NCI-H2196 (cell line): ENCODE data around the gene SLC30A2.

Experiments
- DNase-seq: peaks from one replicate; lab custom pipeline; 2025; ENCODE audit not compliant: unreplicated experiment; lab: John Stamatoyannopoulos, UW

The SLC30A2 gene

DNA sequence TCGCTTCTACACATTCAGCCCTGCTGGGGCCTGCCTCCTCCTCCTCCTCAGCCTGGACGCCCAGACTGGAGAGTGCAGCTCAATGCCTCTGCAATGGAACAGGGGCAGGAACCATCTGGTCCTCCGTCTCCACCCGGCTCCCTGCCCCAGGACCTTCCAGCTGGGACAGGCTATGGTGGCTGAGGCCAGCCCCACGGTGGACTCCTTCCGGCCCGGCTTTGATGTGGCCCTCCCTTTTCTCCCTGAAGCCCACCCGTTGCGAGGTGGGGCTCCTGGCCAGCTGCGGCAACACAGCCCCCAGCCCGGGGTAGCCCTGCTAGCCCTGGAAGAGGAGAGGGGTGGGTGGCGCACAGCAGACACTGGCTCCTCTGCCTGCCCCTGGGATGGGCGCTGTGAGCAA lies 22.9 kb downstream of the SLC30A2 start:
- no peak for DNase-seq

DNA sequence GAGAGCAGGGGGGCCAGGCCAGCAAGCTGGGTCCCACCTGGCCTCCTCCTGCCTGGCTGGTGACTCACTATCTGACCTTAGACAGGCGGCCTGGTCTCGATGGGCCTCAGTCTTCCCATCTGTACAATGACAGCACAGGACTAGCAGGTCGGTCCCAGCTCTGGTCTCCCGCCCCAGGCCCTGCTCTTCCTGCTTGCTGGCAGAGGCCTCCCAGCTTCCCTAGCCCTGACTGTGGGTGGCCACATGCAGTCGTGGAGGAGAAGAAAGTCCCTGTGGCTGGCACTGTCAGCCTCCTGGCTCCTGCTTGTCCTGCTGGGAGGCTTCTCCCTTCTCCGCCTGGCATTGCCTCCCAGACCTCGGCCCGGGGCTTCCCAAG lies 23.5 kb downstream of the SLC30A2 start:
- no peak for DNase-seq

DNA sequence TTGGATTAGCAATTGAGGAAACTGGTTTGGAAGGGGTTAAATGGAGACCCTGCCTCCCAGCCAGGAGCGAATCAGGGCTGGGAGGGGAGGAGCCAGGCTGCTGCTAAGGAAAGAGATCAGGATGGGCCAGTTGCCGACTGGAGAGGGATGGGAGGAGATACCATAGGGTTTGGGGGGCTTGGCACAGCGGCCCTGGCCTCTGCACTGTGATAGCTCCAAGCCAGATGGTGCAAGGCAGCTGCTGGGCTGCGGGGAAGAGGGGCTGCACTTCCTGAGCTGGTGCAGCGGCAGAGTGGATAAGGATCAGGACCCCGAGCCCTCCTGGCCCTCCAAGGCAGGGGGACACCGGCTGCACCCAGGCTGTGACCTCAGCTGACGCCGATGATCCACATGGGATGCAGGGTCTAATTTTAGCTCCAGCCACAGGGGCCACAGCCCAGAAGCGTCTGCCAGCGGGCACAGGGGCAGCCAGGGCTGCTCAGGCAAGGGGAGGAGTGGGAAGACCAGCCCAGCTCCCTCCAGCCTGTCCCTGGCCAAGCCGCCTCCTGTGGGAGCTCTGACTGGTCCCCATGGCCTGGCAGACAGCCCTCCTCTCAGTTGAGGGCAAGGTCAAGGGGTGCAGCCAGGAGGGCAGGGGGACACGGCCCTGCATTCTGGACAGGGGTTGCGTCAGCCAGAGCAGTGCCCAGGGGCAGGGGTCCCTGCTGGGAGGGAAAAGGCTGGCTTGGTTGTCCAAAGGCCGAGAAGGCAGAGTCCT lies 24.1 kb downstream of the SLC30A2 start, which contains the start of gene EXTL1:
EXTL1 (plus strand) TSS at position 129 of the 757 bp plus-strand sequence. CDS start 872 bp downstream, outside the sequence.
- no peak for DNase-seq

DNA sequence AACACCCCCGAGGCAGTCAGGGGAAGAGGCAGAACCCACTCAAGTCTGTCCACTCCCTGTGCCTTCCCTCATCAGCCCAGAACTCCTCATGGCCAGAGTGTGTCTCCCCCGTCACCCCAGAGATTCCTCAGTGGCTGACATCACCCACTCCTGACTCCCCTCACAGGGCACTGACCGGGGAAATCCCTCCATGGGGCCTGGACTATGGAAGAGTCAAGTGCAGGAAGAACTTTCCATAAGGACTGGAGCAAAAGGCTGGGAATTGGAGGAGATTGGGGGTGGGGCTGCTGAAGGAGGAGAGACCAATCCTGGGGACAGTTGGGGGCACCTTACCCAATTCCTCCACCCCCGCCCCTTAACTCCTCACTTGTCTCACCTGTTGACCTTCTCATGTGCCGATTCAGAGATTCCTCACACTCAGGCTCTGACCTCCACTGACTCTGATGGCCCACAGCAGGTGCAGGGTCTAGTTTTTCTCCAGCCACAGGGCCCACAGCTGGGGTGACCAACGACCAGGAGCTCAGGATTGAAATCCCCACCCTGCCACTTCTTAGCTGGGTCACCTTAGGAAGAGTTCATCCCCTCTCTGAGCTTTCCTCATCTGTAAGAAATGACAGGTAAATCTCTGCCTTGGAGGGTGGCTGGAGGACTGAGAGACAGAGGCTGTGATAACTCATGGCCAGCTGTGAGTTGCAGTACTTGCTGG lies 24.8 kb downstream of the SLC30A2 start:
- DNase-seq, result no peak

DNA sequence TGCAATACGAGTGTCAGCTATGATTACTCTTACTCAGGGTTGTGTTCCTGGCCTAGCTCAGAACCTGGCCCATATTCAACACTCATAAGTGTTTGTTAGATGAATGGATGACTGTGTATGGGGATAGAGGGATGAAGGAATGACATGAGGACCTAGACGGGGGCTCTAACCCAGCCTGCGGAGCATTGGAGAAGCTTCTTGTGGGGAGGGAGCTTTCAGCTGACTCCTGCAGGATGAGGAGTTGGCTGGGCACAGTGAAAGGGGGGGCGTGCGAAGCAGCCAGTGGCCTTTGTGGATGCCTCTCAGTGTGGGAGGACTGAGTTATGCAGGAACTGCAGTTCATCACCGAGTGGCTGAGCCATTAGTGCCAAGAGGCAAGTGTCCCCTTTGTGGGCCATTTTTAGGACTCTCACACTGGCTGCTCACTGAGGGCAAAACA lies 25.6 kb downstream of the SLC30A2 start:
- no peak for DNase-seq

DNA sequence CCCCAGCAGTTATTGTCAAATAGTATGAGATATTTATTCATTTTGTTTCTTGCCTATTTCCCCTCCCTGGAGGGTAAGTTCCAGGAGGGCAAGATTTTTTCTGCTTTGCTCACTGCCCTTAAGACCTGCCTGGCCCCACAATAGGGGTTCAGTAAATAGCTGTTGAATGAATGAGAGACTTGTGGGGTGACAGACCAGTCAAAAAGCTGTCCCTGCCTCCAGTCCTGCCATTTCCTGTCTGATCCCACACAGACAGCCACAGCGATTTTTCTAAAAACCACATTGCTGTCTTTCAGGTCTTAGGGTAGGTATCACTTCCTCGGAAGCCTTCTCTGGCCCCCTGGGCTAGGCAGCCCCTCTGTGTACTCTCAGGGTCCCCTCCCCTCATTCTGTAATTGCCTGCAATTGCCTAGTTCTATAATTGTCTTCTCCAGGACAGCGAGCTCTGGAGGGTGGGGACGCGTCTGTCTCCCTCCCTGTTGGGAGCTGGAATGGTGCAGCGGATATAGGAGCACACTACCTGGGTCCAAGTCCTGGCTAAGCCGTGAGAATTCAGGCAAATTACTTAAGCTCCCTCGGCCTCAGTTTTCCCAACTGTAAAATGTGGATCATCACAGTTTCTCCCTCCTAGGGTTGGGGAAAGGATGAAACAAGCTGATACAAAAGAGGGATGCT lies 26.1 kb downstream of the SLC30A2 start:
- no peak for DNase-seq

DNA sequence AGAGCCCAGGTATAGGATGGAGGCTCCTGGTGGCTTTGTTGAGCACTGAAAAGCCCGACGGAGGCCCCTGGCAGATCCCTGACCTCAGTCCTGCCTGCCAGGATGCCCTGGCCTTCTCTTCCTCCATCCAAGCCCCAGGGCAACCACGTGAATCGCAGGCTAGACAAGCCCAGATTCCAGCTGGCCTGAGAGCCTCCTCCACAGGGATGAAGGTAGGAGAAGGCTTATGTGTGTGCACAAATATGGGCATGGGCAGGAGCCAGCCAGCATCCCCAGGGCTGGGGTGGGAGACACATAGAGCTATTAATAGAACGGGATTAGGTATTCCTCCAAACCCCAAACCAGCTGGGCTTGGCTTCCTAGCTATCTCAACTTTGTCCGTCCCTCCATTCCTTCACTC lies 28.3 kb downstream of the SLC30A2 start:
- no peak for DNase-seq

DNA sequence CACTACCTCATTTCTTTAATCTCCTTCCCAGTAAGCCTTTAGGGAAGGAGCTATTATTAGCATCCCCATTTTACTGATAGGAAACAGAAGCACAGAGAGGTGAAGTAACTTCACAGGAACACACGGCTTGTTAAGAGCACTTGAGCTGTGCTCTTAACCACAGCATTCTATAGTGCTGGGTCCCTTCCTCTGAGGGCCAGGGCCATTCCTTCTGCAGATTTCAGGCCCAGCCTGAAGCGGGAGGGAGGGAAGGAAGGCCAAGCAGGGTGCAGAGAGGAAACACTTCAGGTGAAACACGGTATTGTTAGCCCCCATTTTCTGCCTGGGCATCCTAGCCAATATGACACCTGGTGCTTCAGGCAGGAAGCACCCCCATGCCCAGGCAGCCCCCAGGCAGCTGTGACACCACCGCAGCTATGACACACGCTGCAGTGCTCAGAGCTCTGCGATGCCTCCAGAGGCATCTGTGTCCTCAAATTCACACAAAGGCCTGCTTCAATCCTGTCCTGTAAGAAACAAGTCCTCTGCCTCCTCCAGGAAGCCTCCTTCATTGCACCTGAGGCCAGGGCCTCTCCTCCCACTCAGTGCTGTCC lies 28.9 kb downstream of the SLC30A2 start:
- DNase-seq, result no peak

DNA sequence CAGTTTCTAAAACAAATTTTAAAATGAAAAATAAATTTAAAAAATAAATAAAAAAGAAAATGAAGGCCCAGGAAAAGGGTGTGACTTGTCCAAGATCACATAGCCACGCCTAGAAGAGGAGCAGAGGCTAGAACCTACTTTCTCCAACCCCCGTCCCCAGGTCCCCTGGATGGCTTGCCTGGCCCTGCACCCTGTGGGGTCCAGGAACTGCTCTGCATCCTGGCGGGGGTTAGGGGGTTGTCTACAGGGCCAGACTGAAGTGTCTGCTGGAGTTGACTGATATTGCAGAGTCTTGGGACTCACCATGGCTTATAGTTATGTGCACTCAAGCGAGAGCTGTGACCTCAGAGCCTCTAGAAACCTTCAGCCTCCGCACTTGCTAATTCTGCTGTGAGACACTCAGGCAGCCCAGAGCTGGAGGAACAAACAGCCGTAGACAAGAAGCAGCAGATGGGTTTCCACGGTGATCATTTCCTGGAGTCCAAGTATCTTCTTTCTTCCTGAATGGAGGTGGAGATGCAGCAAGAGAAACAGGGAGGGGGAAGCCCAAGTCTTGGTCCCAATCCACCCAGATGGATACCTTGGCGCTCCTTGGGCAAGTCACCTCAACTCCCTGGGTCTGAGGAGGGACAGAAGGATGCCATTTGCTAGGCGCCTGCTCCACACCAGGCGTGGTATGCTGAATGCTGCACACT lies 29.5 kb downstream of the SLC30A2 start:
- peak; percentile 28 for DNase-seq

DNA sequence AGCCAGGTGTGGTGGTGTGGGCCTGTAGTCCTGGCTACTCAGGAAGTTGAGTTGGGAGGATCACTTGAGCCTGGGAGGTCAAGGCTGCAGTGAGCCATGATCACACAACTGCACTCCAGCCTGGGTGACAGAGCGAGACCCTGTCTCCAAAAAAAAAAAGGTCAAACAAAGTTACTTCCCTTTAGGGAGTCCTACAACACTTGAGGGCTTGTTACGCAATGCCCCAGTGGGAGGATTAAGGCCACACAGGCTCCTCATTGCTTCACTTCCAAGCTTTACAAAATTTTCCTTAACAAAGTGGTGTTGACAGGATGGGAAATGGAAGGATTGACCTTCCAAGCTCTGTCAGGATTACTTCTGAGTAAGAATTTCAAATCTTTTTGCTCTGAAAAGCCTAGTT lies 30.6 kb downstream of the SLC30A2 start:
- no peak for DNase-seq

DNA sequence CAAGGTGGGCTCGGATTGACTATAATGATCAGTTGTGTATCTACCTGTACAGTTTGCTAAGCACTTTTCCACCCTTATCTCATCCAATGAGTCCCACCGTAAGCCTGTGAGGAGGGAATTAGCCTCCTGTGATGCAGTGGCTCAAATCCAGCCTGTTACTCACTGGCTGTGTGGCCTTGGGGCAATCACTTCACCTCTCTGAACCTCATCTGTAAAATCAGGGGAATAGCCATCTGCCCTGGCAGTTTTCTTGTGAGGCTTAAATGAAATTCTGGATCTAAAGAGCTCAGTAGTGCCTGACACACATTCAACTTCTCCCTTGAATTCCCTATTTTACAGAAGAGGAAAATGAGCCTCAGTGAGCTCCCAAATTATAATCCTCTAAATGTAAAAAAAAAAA lies 31.7 kb downstream of the SLC30A2 start:
- no peak for DNase-seq

DNA sequence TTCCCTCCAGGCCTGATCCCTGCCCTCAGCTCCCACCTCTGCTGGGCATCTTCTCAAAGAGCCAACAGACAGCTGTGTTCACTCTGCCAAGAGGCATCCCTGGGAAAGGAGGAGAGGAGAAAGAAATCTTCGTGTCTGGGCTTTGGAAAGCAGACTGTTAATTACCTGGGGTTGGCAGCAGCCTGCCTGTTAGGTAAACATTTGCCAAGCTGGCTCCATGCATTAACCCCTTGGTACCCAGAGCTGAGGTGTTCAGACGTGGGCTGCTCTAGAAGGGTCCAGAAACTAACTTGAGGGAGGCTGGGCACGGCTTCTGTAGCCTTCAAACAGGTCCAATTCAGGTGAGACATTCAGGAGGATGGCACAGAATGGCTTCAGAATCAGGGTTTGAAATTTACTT lies 33.1 kb downstream of the SLC30A2 start:
- no peak for DNase-seq

DNA sequence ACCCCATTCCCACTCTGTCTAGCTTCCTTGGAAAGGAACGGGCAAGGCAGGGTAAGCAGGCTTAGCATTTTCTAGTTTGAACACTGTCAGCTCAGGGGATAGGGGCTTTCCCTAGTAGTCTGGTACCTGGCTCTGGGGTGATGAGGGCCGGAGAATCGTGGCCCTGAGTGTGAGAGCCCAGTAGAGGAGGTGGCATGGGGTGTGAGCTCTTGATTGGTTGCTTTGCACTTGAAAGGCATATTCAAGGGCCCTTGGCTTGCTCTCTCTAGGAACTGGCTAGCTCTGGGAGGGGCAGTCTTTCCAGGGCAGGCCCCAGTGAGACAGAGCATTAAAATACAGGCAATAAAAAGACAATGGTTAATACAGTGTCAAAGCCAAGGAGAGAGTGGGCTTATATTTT lies 35.1 kb downstream of the SLC30A2 start:
- DNase-seq, result no peak

DNA sequence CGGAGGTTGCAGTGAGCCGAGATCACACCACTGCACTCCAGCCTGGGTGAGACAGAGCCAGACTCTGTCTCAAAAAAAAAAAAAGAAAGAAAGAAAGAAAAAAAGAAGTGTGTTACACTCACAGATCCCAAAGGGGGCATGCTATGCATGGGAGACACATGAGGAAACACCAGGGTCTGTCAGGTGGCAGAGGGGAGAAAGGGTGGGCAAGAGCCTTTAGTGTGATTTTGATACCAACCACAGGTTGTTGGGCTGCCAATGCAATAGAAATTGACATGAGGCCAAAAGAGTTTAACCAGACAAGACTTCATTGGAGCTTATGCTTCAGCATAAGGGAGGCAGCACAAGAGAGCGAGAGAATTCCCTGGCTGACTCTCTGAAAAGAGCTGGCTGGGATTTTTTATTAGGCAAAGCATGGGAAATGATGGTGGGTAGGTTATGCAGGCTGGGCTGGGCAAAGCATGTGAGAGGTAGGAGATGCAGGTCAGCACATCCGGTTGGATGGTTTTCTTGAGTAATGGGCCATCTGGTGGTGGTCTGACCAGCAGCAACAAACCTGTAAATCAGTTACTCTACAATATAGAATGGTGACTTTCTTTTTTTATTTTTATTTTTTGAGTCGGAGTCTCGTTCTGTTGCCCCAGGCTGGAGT lies 36.0 kb downstream of the SLC30A2 start:
- no peak for DNase-seq

DNA sequence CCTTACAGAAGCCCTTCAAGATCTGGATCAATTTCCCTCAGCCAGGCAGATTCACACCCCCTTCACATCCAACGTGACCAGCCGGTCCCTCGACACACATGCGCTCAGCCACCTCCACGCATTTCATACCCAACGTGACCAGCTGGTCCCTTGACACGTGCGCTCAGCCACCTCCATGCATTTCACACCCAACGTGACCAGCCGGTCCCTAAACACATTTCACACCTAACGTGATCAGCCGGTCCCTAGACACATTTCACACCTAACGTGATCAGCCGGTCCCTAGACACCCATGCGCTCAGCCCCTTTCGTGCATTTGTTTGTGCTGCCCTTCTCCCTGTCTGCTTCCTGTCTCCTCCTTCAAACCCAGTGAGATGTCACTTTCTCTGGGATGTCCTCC lies 39.2 kb downstream of the SLC30A2 start:
- DNase-seq, result no peak

DNA sequence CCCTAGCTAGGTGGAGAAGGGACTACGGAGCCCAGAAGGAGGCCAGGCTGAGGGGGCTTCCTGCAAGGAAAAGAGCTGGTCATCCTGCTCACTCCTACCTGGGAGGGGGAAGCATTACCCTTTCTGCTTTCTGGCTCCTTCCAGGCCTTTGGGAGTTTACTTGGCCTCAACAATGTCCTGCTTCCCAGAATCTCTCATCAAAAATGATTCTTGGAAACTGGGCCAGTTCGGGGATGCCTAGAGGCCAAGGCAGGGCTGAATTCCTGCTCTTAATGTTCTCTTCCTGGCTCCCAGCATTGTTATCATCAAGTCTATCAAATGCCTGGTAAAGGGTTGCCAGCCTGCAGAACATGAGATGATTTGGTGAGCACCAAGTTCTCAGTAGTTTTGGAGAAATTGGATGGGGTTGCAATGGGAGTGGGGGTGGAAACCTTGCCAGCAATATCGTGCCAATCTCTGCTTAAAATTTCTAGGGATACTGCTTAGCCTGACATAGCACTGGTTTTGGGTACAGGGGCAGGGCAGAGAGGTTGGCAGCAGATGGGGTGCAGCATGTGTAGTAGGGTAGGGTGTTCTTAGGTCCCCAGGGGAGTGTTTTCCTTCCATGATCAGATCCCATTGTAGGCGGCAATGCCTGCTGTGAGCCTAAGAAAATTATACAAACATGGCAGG lies 40.3 kb downstream of the SLC30A2 start:
- no peak for DNase-seq

DNA sequence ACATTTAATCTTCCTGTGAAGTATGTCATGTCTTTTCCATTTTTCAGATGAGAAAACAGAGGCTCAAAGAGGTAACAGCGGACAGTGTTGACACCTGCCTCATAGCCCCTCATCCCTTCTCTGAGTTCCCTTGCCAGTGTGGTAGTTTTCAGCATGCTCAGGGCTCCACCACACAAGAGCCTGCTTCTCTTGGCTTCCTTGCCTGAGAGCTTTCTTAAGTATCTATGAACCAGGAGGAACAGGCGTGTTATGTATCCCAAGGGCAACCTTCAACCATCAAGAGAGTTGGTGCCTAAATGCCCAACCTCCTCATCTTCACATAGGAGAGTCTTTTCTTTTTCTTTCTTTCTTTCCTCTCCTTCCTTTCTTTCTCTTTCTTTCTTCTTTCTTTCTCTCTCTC lies 42.2 kb downstream of the SLC30A2 start:
- no peak for DNase-seq

DNA sequence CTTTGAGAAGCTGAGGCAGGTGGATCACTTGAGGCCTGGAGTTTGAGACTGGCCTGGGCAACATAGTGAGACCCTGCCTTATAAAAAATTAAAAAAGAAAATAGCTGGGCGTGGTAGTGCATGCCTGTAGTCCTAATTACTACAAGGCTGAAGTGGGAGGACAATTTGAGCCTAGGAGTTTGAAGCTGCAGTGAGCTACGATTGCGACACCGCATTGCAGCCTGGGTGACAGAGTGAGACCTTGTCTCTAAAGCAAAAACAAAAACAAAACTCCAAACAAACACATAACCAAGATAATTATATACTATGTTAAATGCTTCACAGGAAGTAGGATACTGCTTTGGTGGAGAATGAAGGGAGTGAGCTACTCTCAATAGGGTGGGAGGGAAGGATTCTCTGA lies 42.7 kb downstream of the SLC30A2 start:
- DNase-seq, result no peak

DNA sequence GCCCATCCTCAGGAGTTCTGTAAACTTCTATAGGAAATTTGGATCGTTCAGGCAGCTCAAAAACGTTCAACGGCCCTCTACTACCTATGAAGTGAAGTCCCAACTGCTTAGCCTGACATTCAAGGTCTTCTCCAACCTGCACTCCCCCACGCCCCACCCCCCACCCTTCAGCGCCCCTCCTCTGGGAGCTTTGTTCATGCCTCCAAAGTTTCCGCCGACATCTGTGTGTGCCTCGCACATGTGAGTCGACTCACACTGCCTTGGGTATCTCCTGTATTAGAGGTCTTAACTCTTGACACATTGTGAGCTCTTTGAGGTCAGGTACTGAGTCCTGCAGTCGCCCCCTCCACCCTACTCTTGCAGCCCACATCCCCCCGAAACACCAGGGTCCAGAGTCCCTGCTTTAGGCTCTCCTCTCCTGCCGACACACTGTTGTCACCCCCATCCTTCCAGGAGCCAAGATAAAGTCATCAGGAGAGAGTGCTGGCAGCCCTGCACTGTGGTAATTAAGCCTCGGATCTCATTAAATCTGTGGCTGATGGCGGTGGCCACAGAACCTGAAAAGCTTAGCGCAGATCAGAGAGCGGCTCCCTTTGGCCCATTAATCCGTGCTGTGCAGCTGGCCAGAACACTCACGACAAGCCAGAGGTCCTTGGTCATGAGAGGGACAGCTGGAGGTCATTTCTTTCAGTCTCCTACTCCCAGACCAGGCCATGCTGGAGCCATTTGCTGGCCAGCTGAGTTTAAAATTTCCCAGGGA lies 46.7 kb downstream of the SLC30A2 start:
- no peak for DNase-seq
